Mucosa of stomach (tissue), 1 donor: Measurements from ENCODE around the gene ADAMTSL4.
"Not testable (repeated sequence)": the region's sequence is repeated elsewhere in the genome, so short reads cannot be mapped to it uniquely, and the experiment has no call there.

Experiments
- H3K27me3 ChIP-seq: one replicate; pipeline ENCODE4 v1.7.0; 2013; ENCODE audit warnings: mild to moderate bottlenecking, low read length; ENCODE audit not compliant: control insufficient read depth, insufficient read depth
- H3K36me3 ChIP-seq: one replicate; pipeline ENCODE4 v1.7.0; 2013; ENCODE audit warnings: low read length; ENCODE audit not compliant: control insufficient read depth, insufficient read depth
- H3K4me1 ChIP-seq: one replicate; pipeline ENCODE4 v1.7.0; 2013; ENCODE audit warnings: mild to moderate bottlenecking, low read length; ENCODE audit not compliant: control insufficient read depth, insufficient read depth
- H3K4me3 ChIP-seq: one replicate; pipeline ENCODE4 v1.7.0; 2013; ENCODE audit warnings: low read length
- H3K9ac ChIP-seq: one replicate; pipeline ENCODE4 v1.7.0; 2013; ENCODE audit warnings: mild to moderate bottlenecking, low read length, moderate library complexity
- H3K9me3 ChIP-seq: one replicate; pipeline ENCODE4 v1.7.0; 2013; ENCODE audit warnings: mild to moderate bottlenecking, low read length, moderate library complexity; ENCODE audit not compliant: control insufficient read depth
- donor health status: Pancreatic carcinoma.

ADAMTSL4 gene

DNA sequence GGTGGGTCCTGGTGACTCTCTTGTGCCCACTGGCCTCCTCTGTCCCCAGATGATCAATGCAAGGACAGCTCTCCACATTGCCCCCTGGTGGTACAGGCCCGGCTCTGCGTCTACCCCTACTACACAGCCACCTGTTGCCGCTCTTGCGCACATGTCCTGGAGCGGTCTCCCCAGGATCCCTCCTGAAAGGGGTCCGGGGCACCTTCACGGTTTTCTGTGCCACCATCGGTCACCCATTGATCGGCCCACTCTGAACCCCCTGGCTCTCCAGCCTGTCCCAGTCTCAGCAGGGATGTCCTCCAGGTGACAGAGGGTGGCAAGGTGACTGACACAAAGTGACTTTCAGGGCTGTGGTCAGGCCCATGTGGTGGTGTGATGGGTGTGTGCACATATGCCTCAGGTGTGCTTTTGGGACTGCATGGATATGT lies 10.8 kb downstream of the ADAMTSL4 start:
- Histone ChIP-seq H3K4me3 (no peak overlapping the region), H3K9ac (peak overlapping the region; percentile 100), H3K4me1 (peaks cover 59% of the 10 kb centered on the region), H3K27me3 (no peaks in the 10 kb centered on the region), H3K36me3 (peaks cover 7% of the 10 kb centered on the region), H3K9me3 (no peaks in the 10 kb centered on the region)

GRCh38 chr1:150560576-150561253 lies 11.5 kb downstream of the ADAMTSL4 start:
- H3K36me3 ChIP-seq = peaks cover 2% of the 10 kb centered on the region
- H3K9ac ChIP-seq = peak overlapping the region; percentile 100
- H3K9me3 ChIP-seq = no peaks in the 10 kb centered on the region
- peaks cover 65% of the 10 kb centered on the region for H3K4me1 ChIP-seq
- H3K4me3 ChIP-seq = peak overlapping the region; percentile 90
- H3K27me3 ChIP-seq = no peaks in the 10 kb centered on the region

- H3K9ac ChIP-seq = peak overlapping the region; percentile 100
- H3K4me3 ChIP-seq = peak overlapping the region; percentile 90
- peaks cover 72% of the 10 kb centered on the region for H3K4me1 ChIP-seq
- H3K9me3 ChIP-seq = no peaks in the 10 kb centered on the region
- H3K36me3 ChIP-seq = no peaks in the 10 kb centered on the region
- no peaks in the 10 kb centered on the region for H3K27me3 ChIP-seq
These were observed 12.2 kb downstream of the ADAMTSL4 start for GRCh38 chr1:150561254-150561973.

DNA sequence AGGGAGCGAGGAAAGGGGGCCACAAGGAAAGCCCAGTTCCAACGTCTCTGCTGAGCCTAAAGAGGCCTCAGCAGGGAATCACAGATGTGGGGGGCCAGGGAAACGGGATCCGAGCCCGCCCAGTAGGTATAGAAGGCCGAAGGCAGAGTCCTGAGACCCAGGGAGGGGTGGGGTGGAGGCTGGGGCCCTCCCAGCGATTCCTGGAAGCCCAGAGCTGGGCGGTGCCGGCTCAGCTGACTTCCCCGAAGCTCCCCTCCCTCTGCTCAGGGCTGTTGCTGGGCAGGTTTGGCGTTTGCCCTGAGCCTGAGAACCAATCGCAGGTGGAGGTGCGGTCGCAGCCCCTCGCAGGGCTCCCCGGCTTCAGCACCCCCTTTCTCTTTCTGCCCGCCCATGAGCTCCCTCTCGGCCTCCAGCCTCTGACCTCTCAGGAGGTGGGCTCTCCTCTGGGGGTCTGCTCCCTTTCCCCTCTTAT lies 12.8 kb downstream of the ADAMTSL4 start:
- no peaks in the 10 kb centered on the region for H3K36me3 ChIP-seq
- peaks cover 78% of the 10 kb centered on the region for H3K4me1 ChIP-seq
- no peaks in the 10 kb centered on the region for H3K27me3 ChIP-seq
- no peaks in the 10 kb centered on the region for H3K9me3 ChIP-seq
- H3K4me3 ChIP-seq = peak overlapping the region; percentile 90
- peak overlapping the region; percentile 100 for H3K9ac ChIP-seq

GRCh38 chr1:150562446-150563339 lies 13.5 kb downstream of the ADAMTSL4 start:
- H3K27me3 ChIP-seq = no peaks in the 10 kb centered on the region
- no peaks in the 10 kb centered on the region for H3K9me3 ChIP-seq
- no peaks in the 10 kb centered on the region for H3K36me3 ChIP-seq
- H3K4me3 ChIP-seq = peak overlapping the region; percentile 90
- peak overlapping the region; percentile 100 for H3K9ac ChIP-seq
- H3K4me1 ChIP-seq = peaks cover 85% of the 10 kb centered on the region

DNA sequence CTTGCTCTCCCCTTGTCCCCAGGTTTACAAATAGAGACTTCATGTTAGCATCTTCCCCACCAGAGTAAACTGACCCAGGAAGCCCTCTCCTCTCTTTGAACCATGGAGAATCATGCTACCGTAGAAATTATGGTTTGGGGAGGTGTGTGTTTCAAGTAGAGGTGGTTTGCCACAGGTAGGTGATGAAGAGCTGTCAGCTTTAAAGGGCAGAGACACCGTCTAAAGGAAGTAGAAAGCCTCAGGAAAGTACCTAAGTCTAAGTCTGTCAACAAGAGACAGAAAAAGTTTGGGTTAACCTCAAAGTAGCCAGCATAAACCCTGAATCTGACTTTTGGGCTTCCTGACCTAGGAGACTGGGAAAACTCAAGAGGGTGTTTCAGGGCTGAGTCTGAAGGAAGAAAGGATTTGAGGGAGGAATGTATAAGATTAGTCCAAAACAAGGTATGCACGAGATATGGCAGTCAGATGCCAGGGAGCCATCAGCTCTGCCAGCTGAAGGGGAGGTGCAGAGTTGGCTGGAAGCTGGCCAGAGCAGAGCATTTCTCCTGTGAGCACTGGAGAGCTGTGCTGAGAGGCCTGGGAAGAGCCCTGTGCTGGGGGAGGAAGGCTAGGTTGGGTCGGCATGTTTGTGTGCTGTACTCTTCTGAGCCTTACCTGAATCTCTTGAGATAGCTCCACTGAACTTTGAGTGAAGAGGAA lies 14.3 kb downstream of the ADAMTSL4 start:
- H3K4me1 ChIP-seq = peaks cover 93% of the 10 kb centered on the region
- H3K36me3 ChIP-seq = no peaks in the 10 kb centered on the region
- H3K9ac ChIP-seq = peak overlapping the region; percentile 100
- H3K27me3 ChIP-seq = no peaks in the 10 kb centered on the region
- no peaks in the 10 kb centered on the region for H3K9me3 ChIP-seq
- peak overlapping the region; percentile 3 for H3K4me3 ChIP-seq

DNA sequence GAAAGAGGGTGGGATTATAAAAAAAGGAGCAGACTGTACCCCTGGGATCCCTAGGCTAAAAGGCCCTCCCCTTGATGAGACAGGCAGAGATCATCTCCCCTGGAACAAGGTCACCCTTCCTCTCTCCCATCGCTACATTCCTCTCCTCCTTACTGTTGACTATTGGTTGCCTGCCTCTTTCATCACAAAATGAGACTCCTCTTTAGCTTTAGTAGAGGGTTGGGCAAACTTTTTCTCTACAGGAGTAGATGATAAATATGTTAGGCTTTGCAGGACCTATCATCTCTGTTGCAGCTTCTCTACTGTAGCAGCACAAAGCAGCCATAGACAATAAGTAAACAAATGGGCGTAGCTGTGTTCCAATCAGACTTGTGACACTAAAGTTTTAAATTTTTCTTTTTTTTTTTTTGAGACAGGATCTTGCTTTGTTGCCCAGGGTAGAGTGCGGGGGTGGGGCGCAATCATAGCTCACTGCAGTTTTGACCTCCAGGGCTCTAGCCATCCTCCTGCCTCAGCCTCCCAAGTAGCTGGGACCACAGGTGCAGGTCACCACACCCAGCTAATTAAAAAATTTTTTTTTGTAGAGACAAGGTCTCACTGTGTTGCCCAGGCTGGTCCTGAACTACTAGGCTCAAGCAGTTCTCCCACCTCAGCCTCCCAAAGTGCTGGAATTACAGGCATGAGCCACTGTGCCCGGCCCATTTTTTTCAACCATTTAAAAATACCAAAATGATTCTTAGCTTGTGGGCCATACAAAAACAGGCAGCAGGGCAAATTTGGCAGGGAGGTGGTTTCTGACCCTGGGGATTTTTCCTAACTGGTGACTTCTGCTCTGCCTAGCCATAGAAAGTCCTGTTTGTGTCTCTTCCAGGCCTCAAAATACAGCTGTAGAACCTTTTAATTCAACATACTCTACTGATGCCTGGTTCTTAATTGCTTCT lies 15.1 kb downstream of the ADAMTSL4 start:
- H3K9me3 ChIP-seq = no peaks in the 10 kb centered on the region
- no peaks in the 10 kb centered on the region for H3K27me3 ChIP-seq
- H3K4me1 ChIP-seq = peaks cover 99% of the 10 kb centered on the region
- no peaks in the 10 kb centered on the region for H3K36me3 ChIP-seq
- H3K9ac ChIP-seq = peak overlapping the region; percentile 100
- H3K4me3 ChIP-seq = no peak overlapping the region

DNA sequence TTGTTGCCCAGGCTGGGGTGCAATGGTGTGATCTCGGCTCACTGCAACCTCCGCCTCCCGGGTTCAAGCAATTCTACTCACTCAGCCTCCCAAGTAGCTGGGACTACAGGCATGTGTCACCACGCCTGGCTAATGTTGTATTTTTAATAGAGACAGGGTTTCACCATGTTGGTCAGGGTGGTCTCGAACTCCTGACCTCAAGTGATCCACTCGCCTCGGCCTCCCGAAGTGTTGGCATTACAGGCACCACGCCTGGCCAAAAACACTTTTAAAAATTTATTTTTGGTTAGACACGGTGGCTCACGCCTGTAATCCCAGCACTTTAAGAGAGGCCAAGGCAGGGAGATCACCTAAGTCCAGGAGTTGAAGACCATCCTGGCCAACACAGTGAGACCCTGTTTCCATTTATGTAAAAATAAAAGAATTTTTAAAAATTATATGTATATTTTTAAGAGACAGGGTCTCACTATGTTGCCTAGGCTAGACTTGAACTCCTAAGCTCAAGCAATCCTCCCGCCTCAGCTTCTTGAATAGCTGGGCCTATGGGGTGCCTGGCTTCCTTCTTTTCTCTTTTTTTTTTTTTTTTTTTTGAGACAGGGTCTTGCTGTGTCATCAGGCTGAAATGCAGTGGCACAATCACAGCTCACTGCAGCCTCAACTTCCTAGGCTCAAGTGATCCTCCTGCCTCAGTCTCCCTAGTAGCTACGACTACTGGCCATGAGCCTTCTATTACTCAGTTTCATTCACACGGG lies 16.2 kb downstream of the ADAMTSL4 start:
- peaks cover 95% of the 10 kb centered on the region for H3K4me1 ChIP-seq
- not testable (repeated sequence) for H3K4me3 ChIP-seq, H3K9ac ChIP-seq, H3K36me3 ChIP-seq, H3K9me3 ChIP-seq, H3K27me3 ChIP-seq

DNA sequence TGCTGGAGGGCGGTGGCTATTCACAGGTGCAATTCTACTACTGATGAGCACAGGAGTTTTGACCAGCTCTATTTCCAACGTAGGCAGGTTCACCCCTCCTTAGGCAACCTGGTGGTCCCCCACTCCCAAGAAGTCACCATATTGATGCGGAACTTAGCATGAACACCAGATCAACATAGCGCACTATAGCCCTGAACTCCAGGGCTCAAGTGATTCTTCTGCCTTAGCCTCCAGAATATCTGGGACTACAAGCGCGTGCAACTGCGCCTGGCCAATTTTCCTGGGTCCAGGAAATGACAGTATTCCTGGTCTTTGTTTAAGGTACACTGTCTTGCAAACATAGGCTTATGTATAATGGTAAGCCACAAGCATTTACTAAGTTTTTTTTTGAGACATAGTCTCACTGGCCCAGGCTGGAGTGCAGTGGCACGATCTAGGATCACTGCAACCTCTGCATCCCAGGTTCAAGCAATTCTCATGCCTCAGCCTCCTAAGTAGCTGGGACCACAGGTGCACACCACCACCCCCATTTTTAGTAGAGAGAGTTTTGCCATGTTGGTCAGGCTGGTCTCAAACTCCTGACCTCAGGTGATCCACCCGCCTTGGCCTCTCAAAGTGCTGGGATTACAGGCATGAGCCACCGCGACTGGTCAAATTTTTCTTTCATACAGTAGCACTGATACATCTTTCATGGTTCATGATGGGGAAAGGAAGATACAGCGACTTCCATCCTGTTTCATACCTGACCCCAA lies 17.6 kb downstream of the ADAMTSL4 start:
- Histone ChIP-seq H3K9ac (peak overlapping the region; percentile 59), H3K27me3 (no peaks in the 10 kb centered on the region), H3K4me1 (peaks cover 87% of the 10 kb centered on the region), H3K4me3 (no peak overlapping the region), H3K9me3 (no peaks in the 10 kb centered on the region), H3K36me3 (peaks cover 6% of the 10 kb centered on the region)

DNA sequence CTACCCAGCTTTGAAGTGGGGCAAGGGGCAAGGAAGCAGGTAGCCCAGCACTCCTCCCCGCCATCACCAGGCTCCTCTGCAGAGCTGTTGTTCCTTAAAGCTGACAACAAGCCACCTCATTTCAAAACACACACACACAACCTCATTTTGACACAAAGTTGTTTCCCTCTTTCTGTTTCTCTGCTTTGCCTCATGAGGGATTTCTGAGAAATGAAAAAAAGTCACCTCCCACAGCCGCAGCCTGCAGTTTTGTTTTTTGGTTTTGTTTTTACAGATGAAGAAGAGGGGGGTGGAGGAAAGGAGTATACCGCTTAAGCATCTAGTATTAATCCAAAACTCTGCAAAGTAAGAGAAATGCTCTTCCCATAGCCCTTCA lies 18.1 kb downstream of the ADAMTSL4 start:
- Histone ChIP-seq H3K27me3 (no peaks in the 10 kb centered on the region), H3K9me3 (no peaks in the 10 kb centered on the region), H3K4me3 (no peak overlapping the region), H3K4me1 (peaks cover 81% of the 10 kb centered on the region), H3K9ac (peak overlapping the region; percentile 59), H3K36me3 (peaks cover 6% of the 10 kb centered on the region)
